Neuronal stem cell (in vitro differentiated cells): ENCODE data around the gene TP53BP2.

Experiments used
- DNase-seq: peaks from one replicate; pipeline ENCODE4 v3.0.0-alpha.2; 2013; ENCODE audit warnings: low spot score
- H2AFZ ChIP-seq: one replicate; pipeline ENCODE4 v1.6.1; 2013; ENCODE audit warnings: mild to moderate bottlenecking, low read length, inconsistent platforms
- H2AK5ac ChIP-seq: 2 replicates; pipeline ENCODE4 v1.6.1; 2013; ENCODE audit warnings: low read depth, mild to moderate bottlenecking, inconsistent platforms, low read length, moderate library complexity, mixed read lengths
- H2BK120ac ChIP-seq: 2 replicates; pipeline ENCODE4 v1.6.1; 2013; ENCODE audit warnings: low read depth, mild to moderate bottlenecking, inconsistent platforms, low read length, moderate library complexity, mixed read lengths
- H2BK12ac ChIP-seq: one replicate; pipeline ENCODE4 v1.6.1; 2013; ENCODE audit warnings: low read length, inconsistent platforms
- H2BK15ac ChIP-seq: 2 replicates; pipeline ENCODE4 v1.6.1; 2013; ENCODE audit warnings: mild to moderate bottlenecking, low read length, inconsistent platforms, mixed read lengths
- H2BK5ac ChIP-seq: one replicate; pipeline ENCODE4 v1.6.1; 2013; ENCODE audit warnings: inconsistent platforms, mild to moderate bottlenecking, low read length, moderate library complexity
- H3K14ac ChIP-seq: one replicate; pipeline ENCODE4 v1.6.1; 2013; ENCODE audit warnings: low read length, inconsistent platforms
- H3K18ac ChIP-seq: 2 replicates; pipeline ENCODE4 v1.6.1; 2013; ENCODE audit warnings: low read length, inconsistent platforms
- H3K23ac ChIP-seq: 2 replicates; pipeline ENCODE4 v1.6.1; 2013; ENCODE audit warnings: low read depth, mild to moderate bottlenecking, mixed read lengths, low read length, inconsistent platforms; ENCODE audit not compliant: poor library complexity
- H3K27ac ChIP-seq: replicated peaks from 3 replicates; pipeline ENCODE4 v1.5.1; 2013; ENCODE audit warnings: low read length, inconsistent platforms
- H3K27me3 ChIP-seq, 3 experiments: 2 replicates each; pipeline ENCODE4 v1.6.1; 2013; ENCODE audit warnings: low read length in 3 of 3, mild to moderate bottlenecking in 2 of 3, inconsistent platforms in 1 of 3, low read depth in 1 of 3, mixed read lengths in 1 of 3, moderate library complexity in 1 of 3; ENCODE audit not compliant: control insufficient read depth in 3 of 3, insufficient read depth in 3 of 3
- H3K36me3 ChIP-seq, 2 donors: replicated peaks in 1 of 2; 2 replicates each; pipeline ENCODE4 v1.6.1; 2013; ENCODE audit warnings: low read length in 2 of 2; ENCODE audit not compliant: control insufficient read depth in 2 of 2, insufficient read depth in 2 of 2
- H3K4ac ChIP-seq: 2 replicates; pipeline ENCODE4 v1.6.1; 2013; ENCODE audit warnings: inconsistent platforms, mild to moderate bottlenecking, low read length, moderate library complexity
- H3K4me1 ChIP-seq, 2 donors: 1 replicate in 1 of 2; 2 replicates in 1 of 2; pipeline ENCODE4 v1.6.1; 2013; ENCODE audit warnings: low read length in 2 of 2, low read depth in 1 of 2; ENCODE audit not compliant: control insufficient read depth in 2 of 2, insufficient read depth in 1 of 2
- H3K4me2 ChIP-seq: one replicate; pipeline ENCODE4 v1.6.1; 2013; ENCODE audit warnings: mild to moderate bottlenecking, low read length, inconsistent platforms; ENCODE audit not compliant: insufficient read depth, poor library complexity, severe bottlenecking
- H3K4me3 ChIP-seq, 2 donors: 2 replicates each; pipeline ENCODE4 v1.5.1; 2013; ENCODE audit warnings: low read length in 2 of 2, mild to moderate bottlenecking in 2 of 2, inconsistent platforms in 1 of 2, moderate library complexity in 1 of 2
- H3K79me1 ChIP-seq: one replicate; pipeline ENCODE4 v1.6.1; 2013; ENCODE audit warnings: low read depth, mild to moderate bottlenecking, inconsistent platforms, low read length, moderate library complexity
- H3K9ac ChIP-seq: one replicate; pipeline ENCODE4 v1.6.1; 2013; ENCODE audit warnings: mild to moderate bottlenecking, low read depth, low read length, inconsistent platforms; ENCODE audit not compliant: poor library complexity
- H3K9me3 ChIP-seq, 2 donors: replicated peaks in 1 of 2; 2 replicates each; pipeline versions ENCODE3 to v1.6.1; 2013; ENCODE audit warnings: low read length in 2 of 2, mild to moderate bottlenecking in 2 of 2, inconsistent platforms in 1 of 2, low read depth in 1 of 2, mixed read lengths in 1 of 2, moderate library complexity in 1 of 2; ENCODE audit not compliant: control insufficient read depth in 2 of 2, insufficient read depth in 1 of 2
- H4K8ac ChIP-seq: one replicate; pipeline ENCODE4 v1.6.1; 2013; ENCODE audit warnings: low read depth, mild to moderate bottlenecking, inconsistent platforms, low read length, moderate library complexity
- H4K91ac ChIP-seq: one replicate; pipeline ENCODE4 v1.6.1; 2013; ENCODE audit warnings: low read length, low read depth, mild to moderate bottlenecking, inconsistent platforms; ENCODE audit not compliant: poor library complexity
- WGBS, 2 donors: extraction: QIAGEN DNeasy Blood & Tissue Kit; methylation state at CpG; one replicate each; pipeline ENCODE4 v1.1.7; 2013; ENCODE audit warnings: missing lambda C conversion rate in 2 of 2, mixed read lengths in 1 of 2; ENCODE audit not compliant: insufficient read length in 2 of 2, insufficient replicate concordance in 1 of 2; ENCODE audit errors: extremely low coverage in 2 of 2; 5-methylcytosine and 5-hydroxymethylcytosine counted together

TP53BP2 gene

GRCh38 chr1:223730479-223731132, 115.1 kb downstream of the TP53BP2 start:
- Histone ChIP-seq H3K18ac (no peak overlapping the region), H2BK15ac (no peak overlapping the region), H3K23ac (no peak overlapping the region), H2AK5ac (no peak overlapping the region), H3K4me2 (no peak overlapping the region), H3K79me1 (no peaks in the 10 kb centered on the region), H3K27ac (no peak overlapping the region), H2BK120ac (no peak overlapping the region), H3K4me3 (no peak overlapping the region), H4K8ac (no peak overlapping the region), H3K14ac (no peak overlapping the region), H3K9ac (no peak overlapping the region), H2BK12ac (no peak overlapping the region), H3K27me3 (no peaks in the 10 kb centered on the region), H3K9me3 (no peaks in the 10 kb centered on the region), H2BK5ac (no peak overlapping the region), H3K36me3 (peaks cover 5 to 47% of the 10 kb centered on the region in 2 donors), H3K4ac (no peak overlapping the region), H2AFZ (no peak overlapping the region), H4K91ac (no peak overlapping the region), H3K4me1 (peaks cover 15 to 27% of the 10 kb centered on the region in 2 donors)
- DNase-seq, result no peak
- WGBS, 2 donors, result no CpG with 5 or more reads among the region's 4 CpGs

- H2BK15ac ChIP-seq, result no peak overlapping the region
- H2AFZ ChIP-seq, result no peak overlapping the region
- no peak overlapping the region for H3K9ac ChIP-seq
- H4K91ac ChIP-seq, result no peak overlapping the region
- no peak overlapping the region for H3K27ac ChIP-seq
- H3K36me3 ChIP-seq, result peaks cover 5 to 52% of the 10 kb centered on the region in 2 donors
- no peaks in the 10 kb centered on the region for H3K27me3 ChIP-seq
- peaks cover 15 to 28% of the 10 kb centered on the region in 2 donors for H3K4me1 ChIP-seq
- no peak overlapping the region for H3K18ac ChIP-seq
- no peak overlapping the region for H2AK5ac ChIP-seq
- no peak overlapping the region for H3K23ac ChIP-seq
- no peak overlapping the region for H3K14ac ChIP-seq
- no peak for DNase-seq
- no peak overlapping the region for H2BK5ac ChIP-seq
- no peaks in the 10 kb centered on the region for H3K9me3 ChIP-seq
- no peak overlapping the region for H4K8ac ChIP-seq
- no peak overlapping the region for H3K4me2 ChIP-seq
- H2BK120ac ChIP-seq, result no peak overlapping the region
- H3K79me1 ChIP-seq, result no peaks in the 10 kb centered on the region
- no peak overlapping the region for H3K4me3 ChIP-seq
- H3K4ac ChIP-seq, result no peak overlapping the region
- no peak overlapping the region for H2BK12ac ChIP-seq
- no CpG with 5 or more reads among the region's 4 CpGs for WGBS, 2 donors
Observed at GRCh38 chr1:223729906-223730305, 115.8 kb downstream of the TP53BP2 start.
